ENCODE data around the gene CHCHD6. TPM values are rescaled to one million over a fixed set of nuclear protein-coding genes. Genes with fewer than 3 reads are reported as not detected.

The CHCHD6 gene
- total and polyA plus RNA-seq, 2 of the 4 experiments (the other 2 are of a cell fraction) = 18.8 to 28.9 TPM

DNA sequence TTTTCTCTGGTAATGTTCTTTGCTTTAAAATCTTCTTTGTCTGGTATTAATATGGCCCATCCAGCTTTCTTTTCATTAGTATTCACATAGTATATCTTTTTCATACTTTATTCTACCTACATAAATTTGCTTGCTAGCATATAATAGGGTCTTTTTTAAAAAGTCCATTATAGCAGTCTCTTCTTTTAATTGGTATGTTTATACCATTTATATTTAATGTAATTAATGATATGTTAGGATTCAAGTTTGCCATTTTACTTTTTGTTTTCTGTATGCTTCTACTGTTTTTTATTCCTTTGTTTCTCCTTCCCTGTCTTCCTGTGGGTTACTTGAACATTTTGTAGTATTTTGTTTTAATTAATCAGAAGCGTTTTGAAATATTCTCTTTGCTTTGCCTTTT is 89.0 kb downstream of the CHCHD6 start:
- ChIA-PET POLR2A (ENCODE audit: unreplicated experiment) (no interaction called here), CTCF (no interaction called here)
- Histone ChIP-seq H3K4me2 (ENCODE audit: low read depth, low read length) (no peak overlapping the region), H4K91ac (ENCODE audit: insufficient read depth, low read depth, low read length) (no peak overlapping the region), H2AK5ac (ENCODE audit: low read depth, low read length) (no peak overlapping the region), H3K4me3 (ENCODE audit: insufficient read depth, low read depth, low read length) (no peak overlapping the region), H3K14ac (replicated peaks; ENCODE audit: low read depth, low read length) (no peak overlapping the region), H2BK120ac (ENCODE audit: low read depth, low read length) (no peak overlapping the region), H3K23ac (ENCODE audit: low read depth, low read length) (no peak overlapping the region), H2BK5ac (ENCODE audit: low read depth, low read length, poor library complexity, severe bottlenecking) (no peak overlapping the region), H3K79me1 (ENCODE audit: low read depth in 1 of 2, low read length in 2 of 2) (no peaks in the 10 kb centered on the region), H3K27ac (ENCODE audit: insufficient read depth, low read length) (no peak overlapping the region), H3K27me3 (ENCODE audit: control insufficient read depth, insufficient read depth, low read length) (no peaks in the 10 kb centered on the region), H4K5ac (ENCODE audit: low read depth, low read length) (no peak overlapping the region), H3K9me3 (ENCODE audit: control insufficient read depth, insufficient read depth, low read length) (no peaks in the 10 kb centered on the region), H3K9me1 (ENCODE audit: insufficient read depth, low read length) (no peaks in the 10 kb centered on the region), H3K4me1 (ENCODE audit: control insufficient read depth, insufficient read depth, low read length) (no peaks in the 10 kb centered on the region), H2BK15ac (ENCODE audit: low read depth, low read length) (no peak overlapping the region), H2AFZ (replicated peaks; ENCODE audit: low read length, poor library complexity) (no peak overlapping the region), H4K8ac (ENCODE audit: low read depth in 2 of 2, low read length in 2 of 2) (no peak overlapping the region), H2AK9ac (replicated peaks; ENCODE audit: low read depth, low read length, poor library complexity) (no peak overlapping the region), H4K20me1 (ENCODE audit: insufficient read depth, low read length) (no peaks in the 10 kb centered on the region), H3K4ac (ENCODE audit: low read depth, low read length) (no peak overlapping the region), H3K18ac (ENCODE audit: low read depth, low read length) (no peak overlapping the region), H3K56ac (ENCODE audit: extremely low read depth, insufficient read depth, low read length) (no peak overlapping the region), H3K9ac (ENCODE audit: low read depth, low read length) (no peak overlapping the region), H2BK20ac (ENCODE audit: low read depth, low read length) (no peak overlapping the region), H3K36me3 (ENCODE audit: control insufficient read depth, insufficient read depth, low read length) (no peaks in the 10 kb centered on the region)
- TF ChIP-seq, protein P1, sequence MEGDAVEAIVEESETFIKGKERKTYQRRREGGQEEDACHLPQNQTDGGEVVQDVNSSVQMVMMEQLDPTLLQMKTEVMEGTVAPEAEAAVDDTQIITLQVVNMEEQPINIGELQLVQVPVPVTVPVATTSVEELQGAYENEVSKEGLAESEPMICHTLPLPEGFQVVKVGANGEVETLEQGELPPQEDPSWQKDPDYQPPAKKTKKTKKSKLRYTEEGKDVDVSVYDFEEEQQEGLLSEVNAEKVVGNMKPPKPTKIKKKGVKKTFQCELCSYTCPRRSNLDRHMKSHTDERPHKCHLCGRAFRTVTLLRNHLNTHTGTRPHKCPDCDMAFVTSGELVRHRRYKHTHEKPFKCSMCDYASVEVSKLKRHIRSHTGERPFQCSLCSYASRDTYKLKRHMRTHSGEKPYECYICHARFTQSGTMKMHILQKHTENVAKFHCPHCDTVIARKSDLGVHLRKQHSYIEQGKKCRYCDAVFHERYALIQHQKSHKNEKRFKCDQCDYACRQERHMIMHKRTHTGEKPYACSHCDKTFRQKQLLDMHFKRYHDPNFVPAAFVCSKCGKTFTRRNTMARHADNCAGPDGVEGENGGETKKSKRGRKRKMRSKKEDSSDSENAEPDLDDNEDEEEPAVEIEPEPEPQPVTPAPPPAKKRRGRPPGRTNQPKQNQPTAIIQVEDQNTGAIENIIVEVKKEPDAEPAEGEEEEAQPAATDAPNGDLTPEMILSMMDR (conservative IDR thresholded peaks at IDR 0.05; ENCODE audit: low read depth, low read length) = no peak
- TF ChIP-seq, protein P2, sequence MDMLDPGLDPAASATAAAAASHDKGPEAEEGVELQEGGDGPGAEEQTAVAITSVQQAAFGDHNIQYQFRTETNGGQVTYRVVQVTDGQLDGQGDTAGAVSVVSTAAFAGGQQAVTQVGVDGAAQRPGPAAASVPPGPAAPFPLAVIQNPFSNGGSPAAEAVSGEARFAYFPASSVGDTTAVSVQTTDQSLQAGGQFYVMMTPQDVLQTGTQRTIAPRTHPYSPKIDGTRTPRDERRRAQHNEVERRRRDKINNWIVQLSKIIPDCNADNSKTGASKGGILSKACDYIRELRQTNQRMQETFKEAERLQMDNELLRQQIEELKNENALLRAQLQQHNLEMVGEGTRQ (IDR thresholded peaks at IDR 0.05; ENCODE audit: low read depth, low read length) = no peak
- no peak for TF ChIP-seq SMC3 (IDR thresholded peaks at IDR 0.05; ENCODE audit: low read depth, low read length)
- TF ChIP-seq RCOR1 (IDR thresholded peaks at IDR 0.05; ENCODE audit: insufficient replicate concordance, low read length) = no peak
- no peak for TF ChIP-seq RAD21 (IDR thresholded peaks at IDR 0.05; ENCODE audit: low read length)
- intact Hi-C loops (cut with micrococcal nuclease) (no loop called here), in situ Hi-C loops (cut with MboI; ENCODE audit: low sequenced_read_pairs) (no loop called here), dilution Hi-C loops (cut with HindIII; ENCODE audit: low sequenced_read_pairs, unreplicated experiment) (no loop called here)
- ATAC-seq (ENCODE audit: low read depth) (no peak), DNase-seq (no peak)
- WGBS, 2 experiments (ENCODE audit: extremely low coverage in 2 of 2, insufficient read length in 1 of 2) = no CpG with 5 or more reads among the region's 1 CpG
- BruUV-seq (replicated peaks) = no TSS peak

All from IMR-90 (cell line).